Retinal pigment epithelial cell (primary cell): ENCODE results near the gene NDE1.

Experiments used
- DNase-seq: peaks from one replicate; pipeline ENCODE4 v3.0.0-alpha.2; 2010; ENCODE audit warnings: low read depth
- H3K4me3 ChIP-seq: 2 replicates; pipeline ENCODE4 v1.5.1; 2011; ENCODE audit warnings: mild to moderate bottlenecking, low read length, control low read depth, moderate library complexity
- CTCF ChIP-seq: conservative IDR thresholded peaks from 2 replicates; pipeline ENCODE4 v1.5.1; 2011; ENCODE audit warnings: low read depth, low read length, control low read depth, inconsistent platforms

Gene NDE1

GRCh38 chr16:15757630-15758251, 107.7 kb downstream of the NDE1 start:
- H3K4me3 ChIP-seq = no peak overlapping the region
- DNase-seq = no peak
- no peak for TF ChIP-seq CTCF

- TF ChIP-seq CTCF = no peak
- DNase-seq = no peak
- no peak overlapping the region for H3K4me3 ChIP-seq
Measured at GRCh38 chr16:15759070-15759469, 109.0 kb downstream of the NDE1 start.

GRCh38 chr16:15760129-15760528, 110.1 kb downstream of the NDE1 start:
- no peak for TF ChIP-seq CTCF
- DNase-seq = no peak
- no peak overlapping the region for H3K4me3 ChIP-seq

GRCh38 chr16:15764112-15764511, 114.1 kb downstream of the NDE1 start:
- TF ChIP-seq CTCF = no peak
- no peak overlapping the region for H3K4me3 ChIP-seq
- DNase-seq = no peak

- no peak for DNase-seq
- TF ChIP-seq CTCF = no peak
- no peak overlapping the region for H3K4me3 ChIP-seq
Measured at GRCh38 chr16:15765116-15765515, 115.1 kb downstream of the NDE1 start.

GRCh38 chr16:15765880-15766279, 115.8 kb downstream of the NDE1 start:
- DNase-seq = no peak

More at GRCh38 chr16:15765880-15766279, 115.8 kb downstream of the NDE1 start:
- TF ChIP-seq CTCF = peak; percentile 83
- H3K4me3 ChIP-seq = no peak overlapping the region
